GM21576 (cell line): ENCODE data around the gene MSI2.
"Not testable (repeated sequence)": the region's sequence is repeated elsewhere in the genome, so short reads cannot be mapped to it uniquely, and the experiment has no call there.

ENCODE experiments used
- ATAC-seq: cut with Tn5 transposase; IDR thresholded peaks from one replicate; pipeline ENCODE4 v1.9.1; 2021; ENCODE audit warnings: mild to moderate bottlenecking, moderate library complexity; ENCODE audit not compliant: unreplicated experiment

MSI2 gene

GRCh38 chr17:57255776-57256681, at the start of gene MSI2:
TSS of gene MSI2 (plus strand) at chr17:57256523. CDS start at chr17:57256743, 220 bp downstream.
- peak; percentile 51 for ATAC-seq

GRCh38 chr17:57206928-57207327, 49.4 kb upstream of the MSI2 start:
- no peak for ATAC-seq

DNA sequence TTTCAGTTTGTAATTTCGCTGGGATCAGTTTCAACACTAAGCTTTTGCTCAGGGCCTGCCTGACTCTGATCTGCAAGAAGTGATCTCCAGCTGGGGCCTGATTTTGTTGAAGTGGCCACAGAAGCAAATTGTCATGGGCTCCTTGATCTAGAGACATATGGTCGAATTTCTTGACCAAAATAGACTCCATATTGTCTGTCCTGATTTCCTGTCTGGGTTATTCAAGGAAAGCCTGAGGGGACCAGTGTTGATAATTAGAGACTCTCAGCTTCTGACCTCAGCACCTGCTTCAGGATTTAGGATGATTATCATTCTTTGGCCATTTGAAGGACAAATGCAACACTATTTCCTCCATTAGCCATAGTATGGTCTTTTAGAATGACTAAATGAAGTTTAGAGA, 48.9 kb upstream of the MSI2 start:
- ATAC-seq: no peak

DNA sequence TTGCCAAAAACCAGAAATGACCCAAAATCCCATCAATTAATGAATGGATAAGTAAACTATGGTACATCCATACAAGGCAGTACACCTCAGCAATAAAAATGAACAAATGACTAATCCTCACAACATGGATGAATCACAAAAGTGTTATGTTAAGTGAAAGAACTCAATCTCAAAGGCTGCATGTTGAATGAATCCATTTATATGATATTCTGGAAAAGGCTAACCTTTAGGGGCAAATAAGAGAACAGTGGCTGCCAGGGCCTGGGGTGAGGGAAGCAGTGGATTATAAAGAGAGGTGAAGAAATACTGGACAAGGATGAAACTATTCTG, 46.1 kb upstream of the MSI2 start:
- no peak for ATAC-seq

- ATAC-seq: no peak
Measured at GRCh38 chr17:57210972-57211411, 45.3 kb upstream of the MSI2 start.

DNA sequence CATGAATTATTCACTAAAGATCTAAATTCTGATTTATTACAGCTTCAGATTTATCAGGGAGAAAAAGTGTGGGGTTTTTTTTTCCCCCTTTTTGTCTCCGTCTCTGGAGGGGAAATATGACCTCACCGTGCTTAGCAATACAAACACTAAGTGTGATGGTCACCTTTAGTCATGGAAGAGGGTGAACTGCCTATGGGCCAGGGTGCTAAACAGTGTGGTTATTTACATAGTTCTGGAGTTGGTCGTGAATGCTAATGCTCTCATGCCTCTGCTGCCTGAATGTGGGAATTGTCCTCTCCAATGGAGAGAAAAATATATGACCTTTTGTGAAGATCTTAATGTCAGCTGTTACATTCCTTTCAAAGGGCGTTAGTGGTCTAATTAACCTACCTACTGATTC, 44.8 kb upstream of the MSI2 start:
- no peak for ATAC-seq

DNA sequence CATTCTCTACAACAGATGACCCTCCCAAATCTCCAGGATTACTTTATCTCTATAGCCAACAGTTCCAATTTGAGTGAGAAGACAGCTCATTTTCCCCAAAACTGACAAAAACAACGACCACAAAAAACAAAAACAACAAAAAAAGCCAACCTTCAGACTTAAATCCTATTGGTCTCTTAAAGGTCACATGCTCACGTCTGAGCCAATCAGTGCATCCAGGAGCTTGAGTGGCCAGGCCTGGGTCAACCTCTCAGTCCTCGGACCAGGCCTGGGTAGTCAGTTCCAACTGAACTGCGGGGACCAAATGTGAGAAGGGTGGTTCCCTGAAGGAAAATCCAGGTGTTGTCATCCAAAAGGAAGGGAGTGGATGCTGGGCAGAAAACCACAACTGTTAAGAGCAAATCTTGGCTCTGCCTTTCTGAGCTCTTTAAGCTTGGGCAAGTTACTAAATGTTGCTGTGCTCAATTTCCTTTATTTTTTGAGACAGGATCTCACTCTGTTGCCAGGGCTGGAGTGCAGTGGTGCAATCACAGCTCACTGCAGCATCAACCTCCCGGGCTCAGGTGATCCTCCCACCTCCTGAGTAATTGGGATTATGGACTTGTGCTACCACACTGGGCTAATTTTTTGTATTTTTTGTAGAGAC, 43.0 kb upstream of the MSI2 start:
- no peak for ATAC-seq

- ATAC-seq: no peak
Measured at GRCh38 chr17:57215317-57215716, 41.0 kb upstream of the MSI2 start.

DNA sequence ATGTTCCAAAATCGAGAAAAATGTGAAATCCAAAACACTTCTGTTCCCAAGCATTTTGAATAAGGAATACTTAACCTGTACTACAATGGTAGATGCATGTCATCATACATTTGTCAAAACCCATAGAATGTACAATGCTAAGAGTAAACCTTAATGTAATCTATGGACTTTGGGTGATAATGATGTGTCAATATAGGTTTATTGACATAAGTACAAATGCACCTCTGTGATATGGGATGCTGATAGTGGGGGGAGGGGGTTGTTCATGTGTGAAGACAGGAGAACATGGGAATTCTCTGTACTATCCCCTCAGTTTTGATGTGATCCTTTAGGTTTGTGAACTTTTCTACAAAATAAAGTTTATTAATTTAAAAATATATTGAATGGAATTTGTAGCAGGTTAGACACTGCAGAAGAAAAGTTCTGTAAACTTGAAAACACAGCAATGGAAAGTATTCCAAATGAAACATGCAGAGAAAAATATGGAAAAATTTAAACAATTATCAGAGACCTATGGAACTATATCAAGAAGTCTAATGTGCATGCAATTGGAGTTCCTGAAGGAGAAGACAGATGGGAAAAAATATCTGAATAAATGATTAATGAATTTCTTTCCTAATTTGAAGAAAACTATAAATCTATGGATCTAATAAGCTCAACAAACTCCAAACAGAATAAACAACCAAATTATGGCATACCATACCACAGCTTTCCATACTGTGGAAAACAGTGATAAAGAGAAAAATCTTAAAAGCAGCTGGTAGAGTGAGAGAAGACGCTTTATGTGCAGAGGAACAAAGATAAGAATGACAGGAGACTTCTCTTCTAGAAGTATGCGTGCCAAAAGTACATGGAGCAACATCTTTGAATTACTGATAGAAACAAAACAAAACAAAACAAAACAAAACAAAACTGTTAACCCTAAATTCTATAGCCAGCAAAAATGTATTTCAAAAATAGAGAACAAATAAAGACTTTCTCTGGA, 34.7 kb upstream of the MSI2 start:
- no peak for ATAC-seq

DNA sequence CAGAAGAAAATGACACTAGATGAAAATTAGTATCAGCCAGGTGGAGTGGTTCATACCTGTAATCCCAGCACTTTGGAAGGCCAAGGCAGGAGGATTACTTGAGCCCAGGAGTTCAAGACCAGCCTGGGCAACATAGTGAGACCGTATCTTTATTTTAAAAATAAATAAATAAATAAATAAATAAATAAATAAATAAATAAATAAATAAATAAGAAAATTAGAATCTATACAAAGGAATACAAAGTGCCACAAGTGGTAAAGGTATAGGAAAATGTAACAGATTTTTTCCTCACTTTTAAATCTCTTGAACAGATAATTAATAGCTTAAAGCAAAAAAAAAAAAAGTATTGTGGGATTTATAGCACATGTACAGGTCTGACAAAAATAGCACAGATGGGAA, 33.9 kb upstream of the MSI2 start:
- ATAC-seq: not testable (repeated sequence)

GRCh38 chr17:57225127-57225526, 31.2 kb upstream of the MSI2 start:
- ATAC-seq: no peak

- no peak for ATAC-seq
Measured at GRCh38 chr17:57226793-57227192, 29.5 kb upstream of the MSI2 start.

DNA sequence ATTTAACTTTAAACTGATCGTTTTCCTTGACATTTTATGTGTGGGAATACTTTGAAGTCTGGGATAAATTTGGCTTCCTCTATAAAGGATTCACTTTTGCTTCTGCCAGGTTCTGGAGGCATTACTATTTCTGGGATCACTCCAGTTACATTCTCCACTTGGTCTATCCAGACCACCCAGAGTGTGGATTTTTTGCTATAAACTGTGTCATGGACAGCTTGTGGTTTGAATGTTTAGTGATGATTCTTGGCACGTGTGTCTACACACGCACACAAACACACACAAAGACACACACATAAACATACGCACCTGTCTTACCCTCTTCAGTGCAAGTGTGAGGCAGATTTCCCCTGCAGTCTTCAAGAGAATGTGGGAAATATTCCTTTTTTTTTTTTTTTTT, 27.4 kb upstream of the MSI2 start:
- ATAC-seq: no peak

DNA sequence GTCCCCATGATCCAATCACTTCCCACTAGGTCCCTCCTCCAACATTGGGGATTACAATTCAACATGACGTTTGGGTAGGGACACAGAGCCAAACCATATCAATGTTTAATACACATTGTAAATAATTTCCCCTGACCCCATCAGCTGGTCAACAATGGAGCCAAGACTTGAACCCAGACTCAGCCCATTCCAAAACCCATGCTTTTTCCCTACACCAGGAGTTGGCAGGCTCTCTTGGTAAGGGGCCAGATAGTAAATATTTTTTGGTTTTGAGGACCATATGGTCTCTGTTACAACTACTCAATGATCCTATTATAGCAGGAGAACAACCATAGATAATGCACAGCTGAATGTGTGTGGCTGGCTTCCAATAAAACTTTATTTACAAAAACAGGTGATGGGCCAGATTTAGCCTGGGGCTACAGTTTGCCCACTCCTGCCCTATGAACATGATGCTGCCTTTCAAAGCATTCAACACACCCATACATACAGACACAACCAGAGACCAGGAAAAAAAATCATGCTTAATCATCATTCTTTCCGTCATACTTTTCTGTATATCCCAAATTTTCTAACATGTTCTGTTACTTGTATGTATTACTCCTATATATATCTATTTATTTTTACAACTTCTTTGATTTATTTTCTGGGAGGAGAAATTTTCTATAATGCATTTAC, 22.1 kb upstream of the MSI2 start:
- ATAC-seq: no peak

GRCh38 chr17:57234739-57235092, 21.6 kb upstream of the MSI2 start:
- ATAC-seq: no peak

- no peak for ATAC-seq
Measured at GRCh38 chr17:57235124-57235523, 21.2 kb upstream of the MSI2 start.

- ATAC-seq: no peak
Measured at GRCh38 chr17:57236686-57237299, 19.5 kb upstream of the MSI2 start.

DNA sequence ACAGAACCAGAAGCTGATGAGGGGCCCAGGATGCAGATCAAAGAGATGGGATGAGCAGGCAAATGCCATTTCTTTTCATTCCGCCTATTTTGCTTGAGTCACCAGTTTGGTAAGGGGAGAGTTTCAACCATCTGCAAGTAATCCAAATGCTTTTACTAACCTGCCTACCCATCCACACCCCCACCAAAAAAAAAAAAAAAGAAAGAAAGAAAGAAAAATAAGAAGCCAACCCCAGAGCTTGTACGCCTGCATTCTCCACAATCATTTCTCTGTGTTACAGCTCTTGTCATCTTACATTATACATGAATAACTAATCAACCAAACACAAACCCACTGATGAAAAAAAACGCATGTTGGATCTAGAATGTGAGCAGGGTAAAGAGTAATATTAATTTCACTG, 15.7 kb upstream of the MSI2 start:
- ATAC-seq: no peak

GRCh38 chr17:57242148-57242547, 14.2 kb upstream of the MSI2 start:
- no peak for ATAC-seq

- no peak for ATAC-seq
Measured at GRCh38 chr17:57243171-57243622, 13.1 kb upstream of the MSI2 start.
